Forelimb muscle (tissue), 1 donor: ENCODE data around the gene AKR1D1. TPM values are rescaled to one million over a fixed set of nuclear protein-coding genes. Genes with fewer than 3 reads are reported as not detected.

Experiments
- DNase-seq: peaks from one replicate; pipeline ENCODE4 v3.0.0-alpha.2; 2013; ENCODE audit warnings: low read depth
- polyA plus RNA-seq: library from polyadenylated mRNA; unstranded; fragments of 120-200 nt; gene quantifications from one replicate; pipeline ENCODE4 v1.2.1, GENCODE V29; 2013; ENCODE audit not compliant: insufficient read length

Gene AKR1D1
- polyA plus RNA-seq, 1 donor = 0.06 TPM

DNA sequence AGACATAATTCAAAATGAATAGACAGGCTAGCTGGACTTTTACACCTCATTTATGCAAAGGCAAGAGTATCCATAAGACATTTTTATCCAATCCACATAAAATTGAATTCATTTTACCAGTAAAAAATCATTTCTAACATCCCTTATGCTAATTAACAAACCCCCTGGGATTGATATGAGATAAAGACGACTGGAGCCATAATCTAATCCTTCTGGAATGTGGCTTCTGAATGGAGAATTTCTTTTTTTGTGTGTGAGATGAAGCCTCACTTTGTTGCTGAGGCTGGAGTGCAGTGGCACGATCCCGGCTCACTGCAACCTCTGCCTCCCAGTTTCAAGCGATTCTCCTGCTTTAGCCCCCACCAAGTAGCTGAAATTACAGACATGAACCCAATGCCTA, 90.4 kb downstream of the AKR1D1 start:
- no peak for DNase-seq

DNA sequence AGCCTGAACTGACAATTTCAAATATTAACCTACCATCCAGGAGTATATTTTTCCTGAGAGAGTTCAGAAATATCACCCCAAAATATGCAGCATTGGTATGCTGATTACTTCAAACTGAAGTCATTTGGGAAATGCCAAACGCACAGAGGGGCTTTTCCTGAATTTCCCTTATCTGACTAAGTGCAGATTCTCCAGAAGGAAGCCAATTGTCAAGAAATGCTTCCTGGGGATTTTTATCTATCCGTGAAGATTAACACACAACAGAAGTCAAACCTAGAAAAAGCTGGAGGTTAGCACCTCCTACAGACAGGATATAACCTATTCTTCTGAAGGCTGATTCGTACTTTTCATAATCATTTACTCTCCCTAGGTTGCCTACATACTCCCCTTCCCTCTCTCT, 91.0 kb downstream of the AKR1D1 start:
- no peak for DNase-seq

DNA sequence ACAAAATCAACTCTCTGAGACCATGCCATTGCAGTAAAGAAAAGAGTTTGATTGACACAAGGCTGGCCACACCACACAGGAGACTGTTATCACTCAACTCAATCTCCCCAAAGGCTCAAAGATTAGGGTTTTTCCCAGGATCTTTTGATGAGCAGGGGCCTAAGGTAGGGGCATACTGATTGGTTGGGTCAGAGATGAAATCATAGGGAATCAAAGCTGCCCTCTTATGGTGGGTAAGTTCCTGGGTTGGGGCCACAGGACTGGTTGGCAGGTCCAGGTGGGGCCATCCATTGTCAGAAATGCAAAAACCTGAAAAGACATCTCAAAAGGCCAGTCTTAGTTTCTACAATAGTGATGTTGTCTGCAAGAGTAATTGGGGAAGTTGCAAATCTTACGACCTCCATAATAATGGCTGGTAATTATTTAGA, 91.6 kb downstream of the AKR1D1 start:
- no peak for DNase-seq

Other genes with a start within 250 kb of the AKR1D1 start
- gene DGKI, start 229.5 kb upstream of the AKR1D1 start, polyA plus RNA-seq = 0.68 TPM
- gene CREB3L2, start 74.4 kb upstream of the AKR1D1 start, polyA plus RNA-seq = 27.5 TPM